Ascending aorta (tissue), 2 donors: Measurements from ENCODE around the gene SYK. TPM values are rescaled to one million over a fixed set of nuclear protein-coding genes. Genes with fewer than 3 reads are reported as not detected.

Experiments used
- DNase-seq, 2 donors: peaks; one replicate each; pipeline ENCODE4 v3.0.0-alpha.2; 2019; ENCODE audit warnings: low spot score in 2 of 2
- H3K27ac ChIP-seq, 2 donors: fragments of 200-600 bp; sonication (generic); one replicate each; pipeline ENCODE4 v1.5.1; 2016 to 2017; ENCODE audit warnings: mild to moderate bottlenecking in 1 of 2
- H3K27me3 ChIP-seq: fragments of 200-600 bp; sonication (generic); one replicate; pipeline ENCODE4 v1.5.1; 2017
- H3K36me3 ChIP-seq, 2 donors: fragments of 200-600 bp; sonication (generic); one replicate each; pipeline ENCODE4 v1.5.1; 2016
- H3K4me1 ChIP-seq, 2 donors: fragments of 200-600 bp; sonication (generic); one replicate each; pipeline ENCODE4 v1.5.1; 2016 to 2017; ENCODE audit warnings: mild to moderate bottlenecking in 1 of 2
- H3K4me3 ChIP-seq, 2 donors: fragments of 200-600 bp; sonication (generic); one replicate each; pipeline ENCODE4 v1.5.1; 2016 to 2017; ENCODE audit warnings: mild to moderate bottlenecking in 1 of 2
- H3K9me3 ChIP-seq, 2 donors: fragments of 200-600 bp; sonication (generic); one replicate each; pipeline ENCODE4 v1.5.1; 2016
- intact Hi-C: fragments of 100-400 bp; cut with DNase I; formaldehyde crosslinking; loops from one replicate; pipeline ENCODE4 v1.15.1; 2023
- total RNA-seq: library from RNA; depleted of rRNA; stranded (reverse); fragments of >200 nt; gene quantifications from one replicate; pipeline ENCODE4 v1.1.0, GENCODE V29; 2016
- TF ChIP-seq, protein P1 (sequence below), 3 experiments: fragments of 200-600 bp in 2 of 3; fragments of 450-650 bp in 1 of 3; sonication (generic) in 2 of 3; IDR thresholded peaks; one replicate each; pipeline ENCODE4 v1.5.1; 2016 to 2019; ENCODE audit warnings: antibody characterized with exemption in 3 of 3, mild to moderate bottlenecking in 1 of 3, moderate library complexity in 1 of 3

The SYK gene
- total RNA-seq, 1 donor from 2014 or later: 3.2 TPM

DNA sequence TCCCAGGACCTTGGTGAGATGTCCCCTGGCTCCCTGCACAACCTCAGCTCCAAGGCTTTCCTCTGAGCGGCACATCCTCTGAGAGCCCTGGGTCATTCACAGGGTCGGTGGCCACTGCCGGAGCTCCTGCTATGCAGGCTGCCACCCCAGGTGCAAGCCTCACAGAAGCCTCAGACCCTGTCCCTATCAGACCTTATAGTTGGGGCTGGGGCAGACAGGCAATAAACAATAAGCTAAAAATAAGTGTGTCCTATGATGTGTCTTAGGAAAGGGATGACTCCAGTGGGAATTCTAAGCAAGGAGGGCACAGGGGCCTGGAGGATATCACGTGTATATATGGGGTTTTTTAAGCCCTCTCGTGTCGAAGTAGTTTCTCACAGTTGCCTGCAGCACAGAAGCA, 91.3 kb downstream of the SYK start:
- Histone ChIP-seq H3K9me3 (no peaks in the 10 kb centered on the region), H3K4me1 (no peaks in the 10 kb centered on the region), H3K27me3 (no peaks in the 10 kb centered on the region), H3K27ac (no peak overlapping the region), H3K36me3 (no peaks in the 10 kb centered on the region), H3K4me3 (no peak overlapping the region)
- intact Hi-C loops: no loop called here
- DNase-seq: no peak
- TF ChIP-seq, protein P1, sequence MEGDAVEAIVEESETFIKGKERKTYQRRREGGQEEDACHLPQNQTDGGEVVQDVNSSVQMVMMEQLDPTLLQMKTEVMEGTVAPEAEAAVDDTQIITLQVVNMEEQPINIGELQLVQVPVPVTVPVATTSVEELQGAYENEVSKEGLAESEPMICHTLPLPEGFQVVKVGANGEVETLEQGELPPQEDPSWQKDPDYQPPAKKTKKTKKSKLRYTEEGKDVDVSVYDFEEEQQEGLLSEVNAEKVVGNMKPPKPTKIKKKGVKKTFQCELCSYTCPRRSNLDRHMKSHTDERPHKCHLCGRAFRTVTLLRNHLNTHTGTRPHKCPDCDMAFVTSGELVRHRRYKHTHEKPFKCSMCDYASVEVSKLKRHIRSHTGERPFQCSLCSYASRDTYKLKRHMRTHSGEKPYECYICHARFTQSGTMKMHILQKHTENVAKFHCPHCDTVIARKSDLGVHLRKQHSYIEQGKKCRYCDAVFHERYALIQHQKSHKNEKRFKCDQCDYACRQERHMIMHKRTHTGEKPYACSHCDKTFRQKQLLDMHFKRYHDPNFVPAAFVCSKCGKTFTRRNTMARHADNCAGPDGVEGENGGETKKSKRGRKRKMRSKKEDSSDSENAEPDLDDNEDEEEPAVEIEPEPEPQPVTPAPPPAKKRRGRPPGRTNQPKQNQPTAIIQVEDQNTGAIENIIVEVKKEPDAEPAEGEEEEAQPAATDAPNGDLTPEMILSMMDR (IDR thresholded peaks at IDR 0.05): no peak

DNA sequence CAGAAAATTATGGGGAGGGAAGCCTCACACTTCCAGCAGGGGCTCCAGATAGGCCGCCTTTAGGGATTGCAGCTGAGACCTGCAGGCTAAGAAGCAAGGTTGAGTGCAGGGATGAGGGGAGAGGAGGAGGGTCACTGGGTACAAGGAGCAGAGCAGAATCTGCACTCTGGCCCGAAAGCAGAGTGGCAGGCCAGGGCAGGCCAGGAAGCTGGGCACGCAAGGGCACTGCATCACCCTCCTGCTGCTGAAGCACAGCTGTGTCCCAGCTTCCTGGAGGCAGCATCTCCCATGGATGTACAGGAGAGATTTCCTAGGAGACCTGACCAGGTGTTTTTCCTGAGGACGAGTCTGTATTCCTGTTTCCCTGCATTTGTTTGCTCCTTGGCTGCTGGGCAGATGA, 92.1 kb downstream of the SYK start:
- Histone ChIP-seq H3K27me3 (no peaks in the 10 kb centered on the region), H3K4me3 (no peak overlapping the region), H3K4me1 (no peaks in the 10 kb centered on the region), H3K9me3 (no peaks in the 10 kb centered on the region), H3K36me3 (no peaks in the 10 kb centered on the region), H3K27ac (no peak overlapping the region)
- intact Hi-C loops: no loop called here
- DNase-seq: no peak
- TF ChIP-seq, protein P1 (IDR thresholded peaks at IDR 0.05): no peak

DNA sequence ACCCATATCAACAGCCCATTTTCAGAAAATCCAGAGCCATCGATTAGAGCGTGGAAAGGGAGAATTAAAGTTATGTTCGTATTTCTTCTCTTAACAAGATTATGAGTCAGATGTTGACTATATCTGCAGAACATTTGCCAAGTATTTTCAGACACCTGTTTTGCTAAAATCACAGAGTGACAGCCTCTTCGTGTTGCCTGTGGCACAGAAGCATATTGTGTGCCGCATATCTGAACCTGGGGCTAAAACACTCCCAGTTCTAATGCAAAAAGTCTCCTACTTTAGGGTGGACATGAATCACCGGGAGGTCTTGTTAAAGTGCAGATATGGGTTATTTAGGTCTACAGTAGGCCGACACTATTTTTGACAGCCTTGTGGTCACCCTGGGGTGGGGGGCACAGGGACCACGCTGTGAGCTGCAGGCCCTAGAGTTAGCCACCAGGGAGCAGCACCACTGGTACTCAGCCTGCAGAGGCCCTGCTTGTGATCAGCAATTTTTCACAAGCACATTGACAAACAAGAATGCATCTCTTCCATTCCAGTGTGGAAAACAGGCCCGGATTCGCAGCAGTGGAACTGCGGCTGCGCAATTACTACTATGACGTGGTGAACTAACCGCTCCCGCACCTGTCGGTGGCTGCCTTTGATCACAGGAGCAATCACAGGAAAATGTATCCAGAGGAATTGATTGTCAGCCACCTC, 93.5 kb downstream of the SYK start:
- H3K27me3 ChIP-seq: no peaks in the 10 kb centered on the region
- H3K4me3 ChIP-seq: no peak overlapping the region
- no peaks in the 10 kb centered on the region for H3K36me3 ChIP-seq
- no peak overlapping the region for H3K27ac ChIP-seq
- no peaks in the 10 kb centered on the region for H3K4me1 ChIP-seq
- no peak for DNase-seq
- H3K9me3 ChIP-seq: no peaks in the 10 kb centered on the region
- intact Hi-C loops: no loop called here
- TF ChIP-seq, protein P1 (IDR thresholded peaks at IDR 0.05): peak in 1 of 3 experiments; percentile 34

DNA sequence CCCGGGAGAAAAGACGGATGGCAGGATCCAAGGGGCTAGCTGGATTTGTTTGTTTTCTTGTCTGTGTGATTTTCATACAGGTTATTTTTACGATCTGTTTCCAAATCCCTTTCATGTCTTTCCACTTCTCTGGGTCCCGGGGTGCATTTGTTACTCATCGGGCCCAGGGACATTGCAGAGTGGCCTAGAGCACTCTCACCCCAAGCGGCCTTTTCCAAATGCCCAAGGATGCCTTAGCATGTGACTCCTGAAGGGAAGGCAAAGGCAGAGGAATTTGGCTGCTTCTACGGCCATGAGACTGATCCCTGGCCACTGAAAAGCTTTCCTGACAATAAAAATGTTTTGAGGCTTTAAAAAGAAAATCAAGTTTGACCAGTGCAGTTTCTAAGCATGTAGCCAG, 94.2 kb downstream of the SYK start:
- H3K27me3 ChIP-seq: no peaks in the 10 kb centered on the region
- DNase-seq: no peak
- H3K36me3 ChIP-seq: no peaks in the 10 kb centered on the region
- H3K4me1 ChIP-seq: no peaks in the 10 kb centered on the region
- no peak overlapping the region for H3K4me3 ChIP-seq
- H3K27ac ChIP-seq: no peak overlapping the region
- intact Hi-C loops: no loop called here
- no peaks in the 10 kb centered on the region for H3K9me3 ChIP-seq
- TF ChIP-seq, protein P1 (IDR thresholded peaks at IDR 0.05): no peak

DNA sequence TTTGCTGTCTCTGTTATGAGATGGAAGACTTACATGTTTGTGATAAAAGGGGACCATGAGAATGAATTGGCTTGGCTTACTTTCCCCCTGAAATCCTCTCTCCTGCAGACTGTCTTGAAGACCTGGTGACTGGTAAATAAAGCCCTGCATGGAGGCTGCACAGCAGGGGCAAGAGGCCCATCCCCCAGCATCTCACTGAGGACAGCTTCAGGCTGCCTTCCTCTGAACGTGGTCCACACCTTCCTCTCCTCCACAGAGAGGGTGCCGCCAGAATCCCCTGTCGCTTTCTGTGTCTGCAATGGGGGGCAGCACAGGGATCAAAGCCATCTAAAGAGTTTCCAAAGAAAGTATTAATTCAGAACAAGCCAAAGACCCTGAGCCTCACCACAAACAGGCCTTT, 94.6 kb downstream of the SYK start:
- Histone ChIP-seq H3K9me3 (no peaks in the 10 kb centered on the region), H3K4me1 (no peaks in the 10 kb centered on the region), H3K27me3 (no peaks in the 10 kb centered on the region), H3K36me3 (no peaks in the 10 kb centered on the region), H3K4me3 (no peak overlapping the region), H3K27ac (no peak overlapping the region)
- TF ChIP-seq, protein P1 (IDR thresholded peaks at IDR 0.05): no peak
- intact Hi-C loops: no loop called here
- DNase-seq: no peak

GRCh38 chr9:90898228-90898627, 96.6 kb downstream of the SYK start:
- H3K27ac ChIP-seq: no peak overlapping the region
- H3K4me3 ChIP-seq: no peak overlapping the region
- H3K9me3 ChIP-seq: no peaks in the 10 kb centered on the region
- TF ChIP-seq, protein P1 (IDR thresholded peaks at IDR 0.05): no peak
- no peaks in the 10 kb centered on the region for H3K27me3 ChIP-seq
- intact Hi-C loops: no loop called here
- no peaks in the 10 kb centered on the region for H3K4me1 ChIP-seq
- DNase-seq: no peak
- H3K36me3 ChIP-seq: no peaks in the 10 kb centered on the region
